H1 (cell line): ENCODE results near the gene FOXL1. TPM values are rescaled to one million over a fixed set of nuclear protein-coding genes. Genes with fewer than 3 reads are reported as not detected.
A peak's percentile ranks its signal among the peaks of the same experiment; 100 is the strongest.

ENCODE experiments used
- CTCF ChIA-PET: fragments of 300-600 bp; sonication (Branson Sonifier 250); formaldehyde crosslinking; loops from one replicate; lab custom pipeline; 2021; ENCODE audit not compliant: partially characterized antibody; lab: Charles Lee
- POLR2A ChIA-PET: fragments of 300-600 bp; sonication (Branson Sonifier 250); formaldehyde crosslinking; loops from one replicate; lab custom pipeline; 2021; ENCODE audit warnings: inconsistent platforms; ENCODE audit not compliant: partially characterized antibody; lab: Charles Lee
- DNase-seq, 2 experiments: peaks; one replicate each; pipeline versions ENCODE4 v3.0.0 to v3.0.0-alpha.2; 2010 to 2022; ENCODE audit warnings: low spot score in 2 of 2, low read depth in 1 of 2, mixed read lengths in 1 of 2
- FAIRE-seq: peaks from 2 replicates; lab custom pipeline; 2011; peaks lifted over from hg19 to GRCh38; lab: Jason Lieb, UNC
- H2AFZ ChIP-seq: 2 replicates; pipeline ENCODE4 v1.8.1; 2012; ENCODE audit warnings: low read length, inconsistent platforms
- H2AK5ac ChIP-seq: 2 replicates; pipeline ENCODE4 v1.6.1; 2013; ENCODE audit warnings: low read depth, low read length
- H2BK120ac ChIP-seq: replicated peaks from 2 replicates; pipeline ENCODE3; 2013; ENCODE audit warnings: low read depth, low read length, inconsistent platforms
- H2BK12ac ChIP-seq: 2 replicates; pipeline ENCODE4 v1.6.1; 2013; ENCODE audit warnings: low read depth, low read length
- H2BK15ac ChIP-seq: 2 replicates; pipeline ENCODE4 v1.6.1; 2013; ENCODE audit warnings: low read length
- H2BK20ac ChIP-seq: 2 replicates; pipeline ENCODE4 v1.6.1; 2013; ENCODE audit warnings: low read length
- H2BK5ac ChIP-seq: 2 replicates; pipeline ENCODE4 v1.6.1; 2013; ENCODE audit warnings: low read depth, low read length
- H3K14ac ChIP-seq: 2 replicates; pipeline ENCODE4 v1.6.1; 2013; ENCODE audit warnings: inconsistent platforms; ENCODE audit not compliant: insufficient read length
- H3K18ac ChIP-seq: 2 replicates; pipeline ENCODE4 v1.6.1; 2013; ENCODE audit warnings: low read length; ENCODE audit errors: extremely low read depth
- H3K23ac ChIP-seq: 2 replicates; pipeline ENCODE4 v1.6.1; 2013; ENCODE audit warnings: inconsistent platforms; ENCODE audit not compliant: insufficient read length
- H3K23me2 ChIP-seq: 2 replicates; pipeline ENCODE4 v1.6.1; 2013; ENCODE audit warnings: low read depth, low read length
- H3K27ac ChIP-seq: 2 replicates; pipeline ENCODE4 v1.6.1; 2011; ENCODE audit warnings: low read depth, low read length, inconsistent platforms
- H3K27me3 ChIP-seq, 4 experiments: replicated peaks in 1 of 4; 1 replicate in 1 of 4; 2 replicates in 3 of 4; pipeline versions ENCODE4 v1.6.1 to v1.8.1; 2011 to 2013; ENCODE audit warnings: low read length in 3 of 4, mild to moderate bottlenecking in 3 of 4, inconsistent platforms in 2 of 4, mixed read lengths in 2 of 4, moderate library complexity in 1 of 4; ENCODE audit not compliant: control insufficient read depth in 3 of 4, insufficient read depth in 3 of 4; ENCODE audit errors: extremely low read depth in 1 of 4
- H3K36me3 ChIP-seq, 4 experiments: 2 replicates each; pipeline versions ENCODE4 v1.6.1 to v1.8.1; 2011 to 2013; ENCODE audit warnings: mild to moderate bottlenecking in 4 of 4, low read length in 3 of 4, moderate library complexity in 2 of 4, control low read depth in 1 of 4, inconsistent platforms in 1 of 4; ENCODE audit not compliant: insufficient read depth in 4 of 4, control insufficient read depth in 2 of 4
- H3K4ac ChIP-seq: replicated peaks from 2 replicates; pipeline ENCODE3; 2013; ENCODE audit warnings: low read length, low read depth, mixed read lengths, inconsistent platforms; ENCODE audit not compliant: insufficient read length
- H3K4me1 ChIP-seq, 4 experiments: replicated peaks in 1 of 4; 1 replicate in 1 of 4; 2 replicates in 3 of 4; pipeline versions ENCODE4 v1.6.1 to v1.8.1; 2011 to 2013; ENCODE audit warnings: low read length in 3 of 4, inconsistent platforms in 2 of 4, mixed read lengths in 1 of 4; ENCODE audit not compliant: insufficient read depth in 4 of 4, control insufficient read depth in 3 of 4
- H3K4me2 ChIP-seq, 2 experiments: 2 replicates each; pipeline versions ENCODE4 v1.6.1 to v1.8.1; 2011 to 2013; ENCODE audit warnings: low read depth in 2 of 2, low read length in 2 of 2, control low read depth in 1 of 2, inconsistent platforms in 1 of 2, mild to moderate bottlenecking in 1 of 2; ENCODE audit not compliant: insufficient read depth in 1 of 2
- H3K4me3 ChIP-seq, 4 experiments: fragments of 200-600, 300-600 bp in 1 of 4; sonication (generic), shearing (Covaris generic), sonication (Bioruptor Twin) in 1 of 4; 2 replicates each; pipeline versions ENCODE4 v1.5.1 to v1.8.1; 2011 to 2016; ENCODE audit warnings: low read length in 4 of 4, low read depth in 3 of 4, control low read depth in 2 of 4, inconsistent platforms in 2 of 4, mild to moderate bottlenecking in 2 of 4, mixed read lengths in 1 of 4, moderate library complexity in 1 of 4; ENCODE audit not compliant: insufficient read depth in 2 of 4; ENCODE audit errors: extremely low read depth in 1 of 4
- H3K56ac ChIP-seq: replicated peaks from 2 replicates; pipeline ENCODE3; 2013; ENCODE audit warnings: low read depth, mild to moderate bottlenecking, mixed read lengths, low read length, inconsistent platforms; ENCODE audit not compliant: insufficient read length
- H3K79me1 ChIP-seq: 2 replicates; pipeline ENCODE4 v1.6.1; 2013; ENCODE audit warnings: low read depth, low read length, control low read depth
- H3K79me2 ChIP-seq, 2 experiments: 2 replicates each; pipeline versions ENCODE4 v1.6.1 to v1.8.1; 2012 to 2013; ENCODE audit warnings: low read length in 2 of 2, mild to moderate bottlenecking in 2 of 2, inconsistent platforms in 1 of 2; ENCODE audit not compliant: insufficient read depth in 2 of 2, control insufficient read depth in 1 of 2
- H3K9ac ChIP-seq, 4 experiments: replicated peaks in 1 of 4; 1 replicate in 1 of 4; 2 replicates in 3 of 4; pipeline versions ENCODE4 v1.6.1 to v1.8.1; 2011 to 2013; ENCODE audit warnings: low read depth in 3 of 4, low read length in 3 of 4, control low read depth in 2 of 4, mild to moderate bottlenecking in 2 of 4, moderate library complexity in 2 of 4, inconsistent platforms in 1 of 4; ENCODE audit errors: extremely low read depth in 1 of 4
- H3K9me3 ChIP-seq, 2 experiments: 2 replicates each; pipeline versions ENCODE4 v1.6.1 to v1.8.1; 2012 to 2013; ENCODE audit warnings: mild to moderate bottlenecking in 2 of 2, moderate library complexity in 2 of 2, control low read depth in 1 of 2, inconsistent platforms in 1 of 2, low read depth in 1 of 2, low read length in 1 of 2, mixed read lengths in 1 of 2; ENCODE audit not compliant: insufficient read depth in 2 of 2
- H4K20me1 ChIP-seq, 2 experiments: replicated peaks in 1 of 2; 2 replicates each; pipeline versions ENCODE3 to v1.8.1; 2011 to 2013; ENCODE audit warnings: inconsistent platforms in 2 of 2, low read length in 2 of 2, mild to moderate bottlenecking in 1 of 2; ENCODE audit not compliant: insufficient read depth in 2 of 2, control insufficient read depth in 1 of 2
- H4K5ac ChIP-seq: 2 replicates; pipeline ENCODE4 v1.6.1; 2013; ENCODE audit warnings: low read length, low read depth, mixed read lengths, inconsistent platforms; ENCODE audit not compliant: insufficient read length
- H4K8ac ChIP-seq: 2 replicates; pipeline ENCODE4 v1.8.0; 2013; ENCODE audit warnings: mild to moderate bottlenecking, moderate library complexity, low read length, inconsistent platforms; ENCODE audit not compliant: insufficient read depth; ENCODE audit errors: extremely low read depth
- H4K91ac ChIP-seq: replicated peaks from 2 replicates; pipeline ENCODE3; 2013; ENCODE audit warnings: low read length, mixed read lengths, inconsistent platforms; ENCODE audit not compliant: insufficient read length
- BCL11A ChIP-seq, 2 experiments: IDR thresholded peaks; one replicate each; pipeline ENCODE4 v1.6.1; 2011; ENCODE audit warnings: low read depth in 2 of 2, low read length in 2 of 2, mild to moderate bottlenecking in 2 of 2
- EZH2 ChIP-seq: fragments of 200-600 bp; sonication (generic); IDR thresholded peaks from 2 replicates; pipeline ENCODE4 v1.7.1; 2012; ENCODE audit warnings: low read depth, mild to moderate bottlenecking, moderate library complexity, low read length, inconsistent platforms; ENCODE audit not compliant: severe bottlenecking
- JUND ChIP-seq: IDR thresholded peaks from 2 replicates; pipeline ENCODE4 v1.6.1; 2011; ENCODE audit warnings: mild to moderate bottlenecking, improper control_type of control experiment, low read length
- RNF2 ChIP-seq: fragments of 200-900, 300-1000 bp; sonication (generic); IDR thresholded peaks from 2 replicates; pipeline ENCODE4 v1.7.1; 2016; ENCODE audit warnings: borderline replicate concordance, low read depth, mild to moderate bottlenecking, antibody characterized with exemption, low read length; ENCODE audit not compliant: poor library complexity, severe bottlenecking; ENCODE audit errors: missing control alignments
- SUZ12 ChIP-seq: fragments of 200-600 bp; sonication (generic); IDR thresholded peaks from 2 replicates; pipeline ENCODE4 v1.6.1; 2012; ENCODE audit warnings: mild to moderate bottlenecking, inconsistent platforms, low read length, moderate library complexity, mixed read lengths
- TAF7 ChIP-seq: optimal IDR thresholded peaks from 2 replicates; pipeline ENCODE3; 2011; ENCODE audit warnings: low read depth, mild to moderate bottlenecking, inconsistent platforms, low read length, moderate library complexity, borderline replicate concordance
- WGBS, 2 experiments: shearing (Covaris generic) in 1 of 2; methylation state at CpG; one replicate each; pipeline versions ENCODE4 v1.1.6 to v1.1.7; 2013 to 2015; ENCODE audit warnings: low lambda C conversion rate in 2 of 2, mixed read lengths in 2 of 2, inconsistent platforms in 1 of 2, low coverage in 1 of 2, missing lambda C conversion rate in 1 of 2; ENCODE audit not compliant: insufficient replicate concordance in 2 of 2, insufficient coverage in 1 of 2, insufficient read length in 1 of 2; ENCODE audit errors: extremely low coverage in 1 of 2, missing lambda C conversion rate in 1 of 2; 5-methylcytosine and 5-hydroxymethylcytosine counted together
- polyA plus RNA-seq, 7 experiments: library from polyadenylated mRNA; depleted of rRNA in 3 of 7; stranded (reverse) in 5 of 7; unstranded in 2 of 7; fragments of >200 nt in 5 of 7; fragments of 200-250 nt in 2 of 7; gene quantifications; 1 replicate in 5 of 7; 2 replicates in 1 of 7; 4 replicates in 1 of 7; pipeline versions ENCODE4 v1.2.1 to v1.2.3, GENCODE V29; 2011 to 2013; ENCODE audit warnings: missing spikeins in 2 of 7, mixed read lengths in 2 of 7
- total RNA-seq: library from RNA; stranded (reverse); fragmentation: NEBNext Ultra II Directional; extraction: Animal tissue kit (Norgen Biotek cat#: 25700); gene quantifications from 2 replicates; pipeline ENCODE4 v1.2.1, GENCODE V29; 2021
- TF ChIP-seq, protein P1 (sequence below): IDR thresholded peaks from 2 replicates; pipeline ENCODE4 v1.6.1; 2012; ENCODE audit warnings: inconsistent platforms

The FOXL1 gene
- total and polyA plus RNA-seq, 2 of the 8 experiments (the other 6 are each of a cell fraction or from before 2014, with no cell fraction given): 0.03 TPM; not detected in 1

DNA sequence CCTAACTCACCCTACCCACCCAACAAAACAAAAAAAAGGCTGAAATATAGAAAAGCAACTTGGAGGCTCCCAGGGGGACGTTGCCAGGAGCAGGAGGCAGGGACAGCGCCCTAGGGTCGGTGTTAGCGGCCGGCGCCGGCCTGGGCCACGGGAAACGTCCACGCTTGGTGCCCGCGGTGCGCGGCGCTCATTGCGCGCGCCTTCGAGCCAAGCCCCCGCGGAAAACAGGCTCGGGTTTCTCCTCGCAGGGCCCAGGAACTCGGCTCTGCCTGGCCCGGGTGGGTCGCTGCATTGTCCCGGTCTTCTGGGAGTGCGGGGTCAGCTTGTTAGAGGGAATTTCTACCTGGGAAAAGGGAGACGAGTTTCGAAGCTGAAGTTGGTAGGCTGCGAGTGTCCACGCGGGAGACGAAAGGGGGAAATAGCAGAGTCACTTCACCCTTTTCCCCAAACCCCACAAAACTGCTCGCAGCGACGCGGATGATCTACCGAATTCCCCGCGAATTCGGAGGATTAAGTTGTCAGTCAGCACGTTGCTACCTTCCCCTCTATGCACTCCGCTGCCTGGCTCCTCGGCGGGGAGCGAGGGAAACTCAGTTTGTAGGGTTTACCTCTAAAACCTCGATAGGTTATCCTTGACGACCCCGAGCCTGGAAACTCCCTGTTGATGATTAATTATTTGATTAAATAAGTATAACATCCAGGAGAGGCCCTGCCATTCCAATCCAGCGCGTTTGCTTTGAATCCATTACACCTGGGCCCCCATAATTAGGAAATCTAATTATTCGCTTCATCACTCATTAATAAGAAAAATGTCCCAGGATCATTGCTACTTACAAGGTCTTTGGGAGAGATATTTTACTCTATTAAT lies 12.5 kb upstream of the FOXL1 start:
- Histone ChIP-seq H2BK15ac (no peak overlapping the region), H2AFZ (no peak overlapping the region), H2BK5ac (no peak overlapping the region), H2AK5ac (no peak overlapping the region), H3K23me2 (peaks cover 2% of the 10 kb centered on the region; the same call in 1 of the 2 replicates), H3K27ac (no peak overlapping the region), H3K9me3 (no peaks in the 10 kb centered on the region; a peak in 1 of 4 replicates), H2BK120ac (no peak overlapping the region), H3K27me3 (peaks cover 59 to 78% (median 69%) of the 10 kb centered on the region in 4 experiments), H3K18ac (no peak overlapping the region), H3K36me3 (peaks cover 0 to 10% (median 0%) of the 10 kb centered on the region in 4 experiments; a peak in 1 of 8 replicates), H3K23ac (no peak overlapping the region), H4K8ac (no peak overlapping the region), H4K91ac (no peak overlapping the region), H3K79me2 (no peaks in the 10 kb centered on the region), H3K9ac (no peak overlapping the region), H3K79me1 (no peaks in the 10 kb centered on the region), H2BK12ac (no peak overlapping the region; the same call in 1 of the 2 replicates), H2BK20ac (no peak overlapping the region), H4K5ac (no peak overlapping the region), H4K20me1 (peaks cover 6 to 17% of the 10 kb centered on the region in 2 experiments), H3K4me1 (peaks cover 8 to 20% (median 9%) of the 10 kb centered on the region in 4 experiments), H3K4me3 (peak overlapping the region in 2 of 4 experiments; percentile 3 to 60; a peak in 3 of 8 replicates), H3K4ac (no peak overlapping the region), H3K14ac (no peak overlapping the region), H3K4me2 (peak overlapping the region; percentile 56 to 59), H3K56ac (no peak overlapping the region)
- no peak for FAIRE-seq
- ChIA-PET POLR2A (no interaction called here), CTCF (interaction anchor here (2.1 kb wide), 1 partner anchor 9 kb away, joined by 18 read pairs; no protein-coding TSS in a partner anchor)
- TF ChIP-seq EZH2: peak; percentile 99
- TF ChIP-seq RNF2: peak; percentile 100
- TF ChIP-seq JUND: no peak
- TF ChIP-seq, protein P1, sequence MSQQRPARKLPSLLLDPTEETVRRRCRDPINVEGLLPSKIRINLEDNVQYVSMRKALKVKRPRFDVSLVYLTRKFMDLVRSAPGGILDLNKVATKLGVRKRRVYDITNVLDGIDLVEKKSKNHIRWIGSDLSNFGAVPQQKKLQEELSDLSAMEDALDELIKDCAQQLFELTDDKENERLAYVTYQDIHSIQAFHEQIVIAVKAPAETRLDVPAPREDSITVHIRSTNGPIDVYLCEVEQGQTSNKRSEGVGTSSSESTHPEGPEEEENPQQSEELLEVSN: peak; percentile 10; the same call in 1 of the 2 replicates
- peak; percentile 100 for TF ChIP-seq SUZ12
- no peak for TF ChIP-seq BCL11A (IDR thresholded peaks at IDR 0.05; ENCODE audit: low read depth in 2 of 2, low read length in 2 of 2)
- TF ChIP-seq TAF7: no peak
- no peak for DNase-seq
- 3% methylated on average over 53 of the region's 53 CpGs; no CpG with 5 or more reads in 1 of the 2 experiments for WGBS, 2 experiments
